Measurements from ENCODE around the gene RESP18.
"Not testable (repeated sequence)": the region's sequence is repeated elsewhere in the genome, so short reads cannot be mapped to it uniquely, and the experiment has no call there.

RESP18 gene

GRCh38 chr2:219291394-219291793 lies 41.1 kb downstream of the RESP18 start:
- TF ChIP-seq ZFX (IDR thresholded peaks at IDR 0.05; ENCODE audit: borderline replicate concordance), result no peak

DNA sequence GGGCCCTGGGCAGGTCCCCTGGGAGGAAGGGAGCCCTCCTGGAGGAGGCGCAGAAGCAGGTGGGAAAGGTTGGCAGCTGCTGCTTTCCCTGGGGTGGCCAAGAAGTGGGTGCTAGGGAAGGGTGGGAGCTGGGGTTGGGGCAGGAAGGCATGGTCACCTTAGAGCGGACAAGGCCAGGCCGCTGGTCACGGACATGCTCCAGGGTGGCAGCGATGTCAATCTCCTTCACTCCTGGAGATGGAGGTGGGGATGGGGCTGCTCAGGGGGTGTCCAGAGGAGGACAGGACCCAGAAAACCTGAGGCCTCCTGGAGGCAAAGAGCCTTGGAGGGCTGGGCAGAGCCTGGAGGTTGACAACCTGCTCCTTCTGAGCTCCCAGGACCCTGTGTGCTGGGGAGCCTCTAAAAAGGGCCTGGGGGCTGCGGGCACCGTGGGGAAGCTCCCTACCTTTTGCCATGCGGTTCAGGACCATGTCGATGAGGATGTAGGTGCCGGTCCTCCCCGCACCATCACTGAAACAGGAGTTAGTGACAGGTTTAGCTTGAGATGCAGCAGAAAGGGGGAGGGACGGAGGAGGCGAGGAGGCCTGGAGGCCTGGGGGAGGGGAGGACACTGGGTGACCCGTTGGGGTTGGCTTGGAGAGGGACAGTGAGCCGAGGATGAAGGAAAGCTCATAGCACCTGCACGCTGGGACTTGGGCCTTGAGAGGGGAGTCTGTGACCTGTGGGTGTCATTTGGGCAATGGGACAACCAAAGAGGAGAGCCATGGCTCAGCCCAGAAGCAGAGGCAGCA lies 42.0 kb downstream of the RESP18 start:
- H3K27ac ChIP-seq, result no peak overlapping the region
- no peak for TF ChIP-seq ZFX (IDR thresholded peaks at IDR 0.05; ENCODE audit: borderline replicate concordance)

More at GRCh38 chr2:219291394-219291793, 41.1 kb downstream of the RESP18 start:
- H3K27ac ChIP-seq, result no peak overlapping the region

GRCh38 chr2:219289537-219290361 lies 42.8 kb downstream of the RESP18 start:
- TF ChIP-seq, protein P1, sequence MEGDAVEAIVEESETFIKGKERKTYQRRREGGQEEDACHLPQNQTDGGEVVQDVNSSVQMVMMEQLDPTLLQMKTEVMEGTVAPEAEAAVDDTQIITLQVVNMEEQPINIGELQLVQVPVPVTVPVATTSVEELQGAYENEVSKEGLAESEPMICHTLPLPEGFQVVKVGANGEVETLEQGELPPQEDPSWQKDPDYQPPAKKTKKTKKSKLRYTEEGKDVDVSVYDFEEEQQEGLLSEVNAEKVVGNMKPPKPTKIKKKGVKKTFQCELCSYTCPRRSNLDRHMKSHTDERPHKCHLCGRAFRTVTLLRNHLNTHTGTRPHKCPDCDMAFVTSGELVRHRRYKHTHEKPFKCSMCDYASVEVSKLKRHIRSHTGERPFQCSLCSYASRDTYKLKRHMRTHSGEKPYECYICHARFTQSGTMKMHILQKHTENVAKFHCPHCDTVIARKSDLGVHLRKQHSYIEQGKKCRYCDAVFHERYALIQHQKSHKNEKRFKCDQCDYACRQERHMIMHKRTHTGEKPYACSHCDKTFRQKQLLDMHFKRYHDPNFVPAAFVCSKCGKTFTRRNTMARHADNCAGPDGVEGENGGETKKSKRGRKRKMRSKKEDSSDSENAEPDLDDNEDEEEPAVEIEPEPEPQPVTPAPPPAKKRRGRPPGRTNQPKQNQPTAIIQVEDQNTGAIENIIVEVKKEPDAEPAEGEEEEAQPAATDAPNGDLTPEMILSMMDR (IDR thresholded peaks at IDR 0.05), result no peak
- TF ChIP-seq ZFX (IDR thresholded peaks at IDR 0.05; ENCODE audit: borderline replicate concordance), result no peak
- H3K27ac ChIP-seq, result no peak overlapping the region

DNA sequence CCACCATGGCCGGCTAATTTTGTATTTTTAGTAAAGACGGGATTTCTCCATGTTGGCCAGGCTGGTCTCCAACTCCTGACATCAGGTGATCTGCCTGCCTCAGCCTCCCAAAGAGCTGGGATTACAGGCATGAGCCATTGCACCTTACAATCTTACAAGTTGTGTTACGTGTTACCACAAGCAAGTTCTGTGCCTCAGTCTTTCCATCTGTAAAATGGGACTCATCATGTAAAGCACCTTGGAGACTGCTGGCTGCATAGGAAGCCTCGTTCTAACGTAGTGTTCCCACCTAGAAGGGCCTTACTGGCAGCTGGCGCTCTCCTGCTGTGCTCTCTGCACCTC lies 43.4 kb downstream of the RESP18 start:
- TF ChIP-seq, protein P1 (IDR thresholded peaks at IDR 0.05), result no peak
- TF ChIP-seq ZFX (IDR thresholded peaks at IDR 0.05; ENCODE audit: borderline replicate concordance), result no peak
- H3K27ac ChIP-seq, result no peak overlapping the region

DNA sequence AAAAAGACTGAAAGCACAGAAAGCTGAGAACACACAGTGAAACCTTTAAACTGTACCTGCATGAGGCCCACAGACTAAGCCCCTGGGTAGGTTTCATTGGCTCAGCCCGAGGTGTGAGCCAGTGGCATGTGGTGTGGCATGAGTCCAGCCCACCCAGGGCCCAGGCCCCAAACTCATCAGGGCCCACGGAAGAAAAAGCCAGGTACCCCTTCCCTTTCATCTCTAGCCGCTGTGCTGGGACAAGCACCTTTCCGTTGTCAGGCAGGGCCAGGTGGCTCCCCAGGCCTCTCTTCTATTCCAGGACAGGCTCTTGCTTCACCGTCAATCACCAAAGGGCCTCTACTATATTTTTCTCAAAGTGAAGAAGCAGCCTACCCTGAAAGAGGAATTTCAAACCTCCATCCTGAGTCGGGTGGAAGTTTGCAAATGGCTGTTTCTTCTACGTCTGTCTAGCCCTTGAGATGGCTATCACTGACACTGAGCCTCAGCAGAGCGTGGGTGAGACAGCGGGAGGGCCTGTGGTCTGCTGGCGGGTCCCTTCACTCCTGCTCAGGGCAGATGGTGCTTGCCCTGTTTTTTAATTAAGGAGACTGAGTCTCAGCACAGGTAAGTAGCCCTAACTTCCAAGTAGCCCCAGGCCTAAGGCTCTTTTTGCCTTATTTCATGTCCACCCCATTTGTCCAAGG lies 44.8 kb downstream of the RESP18 start:
- H3K27ac ChIP-seq, result no peak overlapping the region
- no peak for TF ChIP-seq ZFX (IDR thresholded peaks at IDR 0.05; ENCODE audit: borderline replicate concordance)
- TF ChIP-seq, protein P1 (IDR thresholded peaks at IDR 0.05), result no peak

DNA sequence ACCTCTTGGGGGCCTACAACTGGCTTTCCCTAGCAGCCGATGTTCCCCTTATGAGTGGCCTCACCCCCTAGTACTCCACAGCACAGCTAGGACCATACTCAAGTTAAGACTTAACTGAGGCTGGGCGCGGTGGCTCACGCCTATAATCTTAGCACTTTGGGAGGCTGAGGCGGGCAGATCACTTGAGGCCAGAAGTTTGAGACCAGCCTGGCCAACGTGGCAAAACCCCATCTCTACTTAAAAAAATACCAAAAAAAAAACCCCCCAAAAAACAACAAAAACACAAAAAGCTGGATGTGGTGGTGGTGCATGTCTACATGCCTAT lies 45.5 kb downstream of the RESP18 start:
- H3K27ac ChIP-seq, result not testable (repeated sequence)

- H3K27ac ChIP-seq, result no peak overlapping the region
- no peak for TF ChIP-seq ZFX (IDR thresholded peaks at IDR 0.05; ENCODE audit: borderline replicate concordance)
- TF ChIP-seq, protein P1 (IDR thresholded peaks at IDR 0.05), result no peak
Measured at GRCh38 chr2:219286436-219287115, 46.0 kb downstream of the RESP18 start.

GRCh38 chr2:219285894-219286425 lies 46.6 kb downstream of the RESP18 start:
- TF ChIP-seq, protein P1 (IDR thresholded peaks at IDR 0.05), result no peak
- TF ChIP-seq ZFX (IDR thresholded peaks at IDR 0.05; ENCODE audit: borderline replicate concordance), result no peak
- no peak overlapping the region for H3K27ac ChIP-seq

Data from 22Rv1 (cell line).